ENCODE data around the gene LMBR1.

Gene LMBR1

GRCh38 chr7:156792611-156793010 is 100.4 kb downstream of the LMBR1 start:
- no peak for TF ChIP-seq CTCF (IDR thresholded peaks at IDR 0.05; ENCODE audit: extremely low read depth, insufficient read depth, missing control alignments)
- in situ Hi-C loops (cut with MboI; ENCODE audit: low pct_unique_long_range_greater_than_20kb, low sequenced_read_pairs, unreplicated experiment), result no loop called here

GRCh38 chr7:156791241-156791640 is 101.7 kb downstream of the LMBR1 start:
- no peak for DNase-seq (ENCODE audit: low spot score)
- TF ChIP-seq CTCF (IDR thresholded peaks at IDR 0.05; ENCODE audit: extremely low read depth, insufficient read depth, missing control alignments), result no peak
- in situ Hi-C loops (cut with MboI; ENCODE audit: low pct_unique_long_range_greater_than_20kb, low sequenced_read_pairs, unreplicated experiment), result no loop called here

More at GRCh38 chr7:156792611-156793010, 100.4 kb downstream of the LMBR1 start:
- no peak for DNase-seq (ENCODE audit: low spot score)

GRCh38 chr7:156790264-156790663 is 102.7 kb downstream of the LMBR1 start:
- in situ Hi-C loops (cut with MboI; ENCODE audit: low pct_unique_long_range_greater_than_20kb, low sequenced_read_pairs, unreplicated experiment), result no loop called here
- TF ChIP-seq CTCF (IDR thresholded peaks at IDR 0.05; ENCODE audit: extremely low read depth, insufficient read depth, missing control alignments), result no peak
- DNase-seq (ENCODE audit: low spot score), result no peak

GRCh38 chr7:156785998-156786543 is 106.9 kb downstream of the LMBR1 start:
- no peak for DNase-seq (ENCODE audit: low spot score)
- in situ Hi-C loops (cut with MboI; ENCODE audit: low pct_unique_long_range_greater_than_20kb, low sequenced_read_pairs, unreplicated experiment), result no loop called here
- TF ChIP-seq CTCF (IDR thresholded peaks at IDR 0.05; ENCODE audit: extremely low read depth, insufficient read depth, missing control alignments), result no peak

- no peak for TF ChIP-seq CTCF (IDR thresholded peaks at IDR 0.05; ENCODE audit: extremely low read depth, insufficient read depth, missing control alignments)
- in situ Hi-C loops (cut with MboI; ENCODE audit: low pct_unique_long_range_greater_than_20kb, low sequenced_read_pairs, unreplicated experiment), result no loop called here
- DNase-seq (ENCODE audit: low spot score), result no peak
Observed at GRCh38 chr7:156783864-156784263, 109.1 kb downstream of the LMBR1 start.

GRCh38 chr7:156781972-156782371 is 111.0 kb downstream of the LMBR1 start:
- in situ Hi-C loops (cut with MboI; ENCODE audit: low pct_unique_long_range_greater_than_20kb, low sequenced_read_pairs, unreplicated experiment), result no loop called here
- DNase-seq (ENCODE audit: low spot score), result no peak
- TF ChIP-seq CTCF (IDR thresholded peaks at IDR 0.05; ENCODE audit: extremely low read depth, insufficient read depth, missing control alignments), result no peak
